Fibroblast of lung (primary cell): ENCODE measurements around the gene USP31. TPM values are rescaled to one million over a fixed set of nuclear protein-coding genes. Genes with fewer than 3 reads are reported as not detected.

ENCODE experiments used
- DNase-seq, 2 donors: peaks; one replicate each; pipeline versions ENCODE4 v3.0.0 to v3.0.0-alpha.2; 2010; ENCODE audit warnings: low read depth in 2 of 2
- H2AFZ ChIP-seq: 2 replicates; pipeline ENCODE4 v1.5.1; 2012; ENCODE audit warnings: low read length, control low read depth, inconsistent platforms
- H3K27ac ChIP-seq: 2 replicates; pipeline ENCODE4 v1.5.1; 2011; ENCODE audit warnings: low read length, control low read depth; ENCODE audit not compliant: insufficient read depth
- H3K27me3 ChIP-seq: 2 replicates; pipeline ENCODE4 v1.5.1; 2011; ENCODE audit warnings: mild to moderate bottlenecking, low read length; ENCODE audit not compliant: control insufficient read depth, insufficient read depth
- H3K36me3 ChIP-seq: 2 replicates; pipeline ENCODE4 v1.5.1; 2011; ENCODE audit warnings: low read length; ENCODE audit not compliant: control insufficient read depth, insufficient read depth
- H3K4me1 ChIP-seq: 2 replicates; pipeline ENCODE4 v1.5.1; 2011; ENCODE audit warnings: low read length; ENCODE audit not compliant: control insufficient read depth, insufficient read depth; ENCODE audit errors: extremely low read depth
- H3K4me2 ChIP-seq: 2 replicates; pipeline ENCODE4 v1.5.1; 2011; ENCODE audit warnings: low read length, control low read depth; ENCODE audit not compliant: insufficient read depth; ENCODE audit errors: extremely low read depth
- H3K4me3 ChIP-seq, 4 experiments: fragments of 200-600 bp in 1 of 4; sonication (generic) in 1 of 4; replicated peaks in 1 of 4; 2 replicates each; pipeline ENCODE4 v1.5.1; 2011 to 2016; ENCODE audit warnings: low read length in 4 of 4, low read depth in 3 of 4, mild to moderate bottlenecking in 3 of 4, control low read depth in 2 of 4, inconsistent platforms in 1 of 4, mixed read lengths in 1 of 4; ENCODE audit not compliant: insufficient read depth in 1 of 4; ENCODE audit errors: control extremely low read depth in 1 of 4
- H3K79me2 ChIP-seq: 2 replicates; pipeline ENCODE4 v1.5.1; 2012; ENCODE audit warnings: mild to moderate bottlenecking, low read length, inconsistent platforms; ENCODE audit not compliant: control insufficient read depth, insufficient read depth
- H3K9ac ChIP-seq: 2 replicates; pipeline ENCODE4 v1.5.1; 2011; ENCODE audit warnings: mild to moderate bottlenecking, low read length, control low read depth; ENCODE audit not compliant: insufficient read depth
- H3K9me3 ChIP-seq: 2 replicates; pipeline ENCODE4 v1.5.1; 2012; ENCODE audit warnings: low read depth, low read length; ENCODE audit not compliant: control insufficient read depth, insufficient read depth
- H4K20me1 ChIP-seq: 2 replicates; pipeline ENCODE4 v1.5.1; 2011; ENCODE audit warnings: low read length; ENCODE audit not compliant: control insufficient read depth, insufficient read depth; ENCODE audit errors: extremely low read depth
- EZH2 ChIP-seq: IDR thresholded peaks from 2 replicates; pipeline ENCODE4 v1.5.1; 2012; ENCODE audit warnings: low read length, control low read depth, mild to moderate bottlenecking; ENCODE audit errors: missing control alignments
- polyA plus RNA-seq, 2 donors: library from polyadenylated mRNA; depleted of rRNA in 1 of 2; stranded (reverse) in 1 of 2; unstranded in 1 of 2; fragments of >200 nt; gene quantifications; 2 replicates each; pipeline ENCODE4 v1.2.1, GENCODE V29; 2011 to 2012; ENCODE audit warnings: missing spikeins in 1 of 2
- total RNA-seq: library from RNA; depleted of rRNA; stranded (reverse); fragments of >200 nt; gene quantifications from 2 replicates; pipeline ENCODE4 v1.2.1, GENCODE V29; 2014
- TF ChIP-seq, protein P1 (sequence below), 2 donors: IDR thresholded peaks in 1 of 2; conservative IDR thresholded peaks in 1 of 2; 1 replicate in 1 of 2; 2 replicates in 1 of 2; pipeline ENCODE4 v1.5.1; 2011 to 2012; ENCODE audit warnings: low read length in 2 of 2, control low read depth in 1 of 2, inconsistent platforms in 1 of 2, low read depth in 1 of 2, mild to moderate bottlenecking in 1 of 2

USP31 gene
- total and polyA plus RNA-seq, 2 donors (not counting 1 experiment from before 2014, with no cell fraction given), result 4.8 to 5.8 TPM

DNA sequence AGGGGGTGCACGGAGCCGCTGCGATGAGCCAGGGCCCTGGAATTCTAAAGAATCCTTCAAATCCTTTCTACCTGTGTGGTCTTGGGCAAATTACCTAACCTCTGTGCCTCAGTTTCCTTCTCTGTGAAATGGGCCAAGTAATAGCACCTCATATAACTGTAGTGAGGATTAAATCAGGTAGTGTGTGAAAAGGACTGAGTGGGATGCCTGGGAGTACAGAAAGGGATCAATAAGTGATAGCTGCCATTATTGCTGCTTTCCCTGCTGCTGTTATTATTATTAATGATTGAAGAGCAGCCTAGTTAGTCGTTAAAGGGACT, 34.3 kb upstream of the USP31 start:
- Histone ChIP-seq H3K4me1 (no peaks in the 10 kb centered on the region), H3K79me2 (no peaks in the 10 kb centered on the region), H3K27me3 (peaks cover 29% of the 10 kb centered on the region), H3K9ac (no peak overlapping the region), H2AFZ (no peak overlapping the region), H3K36me3 (no peaks in the 10 kb centered on the region), H3K27ac (no peak overlapping the region), H3K4me2 (no peak overlapping the region), H3K9me3 (no peaks in the 10 kb centered on the region), H4K20me1 (no peaks in the 10 kb centered on the region), H3K4me3 (no peak overlapping the region)
- DNase-seq, result no peak
- TF ChIP-seq EZH2, result no peak
- TF ChIP-seq, protein P1, sequence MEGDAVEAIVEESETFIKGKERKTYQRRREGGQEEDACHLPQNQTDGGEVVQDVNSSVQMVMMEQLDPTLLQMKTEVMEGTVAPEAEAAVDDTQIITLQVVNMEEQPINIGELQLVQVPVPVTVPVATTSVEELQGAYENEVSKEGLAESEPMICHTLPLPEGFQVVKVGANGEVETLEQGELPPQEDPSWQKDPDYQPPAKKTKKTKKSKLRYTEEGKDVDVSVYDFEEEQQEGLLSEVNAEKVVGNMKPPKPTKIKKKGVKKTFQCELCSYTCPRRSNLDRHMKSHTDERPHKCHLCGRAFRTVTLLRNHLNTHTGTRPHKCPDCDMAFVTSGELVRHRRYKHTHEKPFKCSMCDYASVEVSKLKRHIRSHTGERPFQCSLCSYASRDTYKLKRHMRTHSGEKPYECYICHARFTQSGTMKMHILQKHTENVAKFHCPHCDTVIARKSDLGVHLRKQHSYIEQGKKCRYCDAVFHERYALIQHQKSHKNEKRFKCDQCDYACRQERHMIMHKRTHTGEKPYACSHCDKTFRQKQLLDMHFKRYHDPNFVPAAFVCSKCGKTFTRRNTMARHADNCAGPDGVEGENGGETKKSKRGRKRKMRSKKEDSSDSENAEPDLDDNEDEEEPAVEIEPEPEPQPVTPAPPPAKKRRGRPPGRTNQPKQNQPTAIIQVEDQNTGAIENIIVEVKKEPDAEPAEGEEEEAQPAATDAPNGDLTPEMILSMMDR (conservative IDR thresholded peaks at IDR 0.05 in 1 of 2, IDR thresholded peaks at IDR 0.05 in 1 of 2; ENCODE audit: low read depth in 1 of 2, low read length in 2 of 2), result no peak

DNA sequence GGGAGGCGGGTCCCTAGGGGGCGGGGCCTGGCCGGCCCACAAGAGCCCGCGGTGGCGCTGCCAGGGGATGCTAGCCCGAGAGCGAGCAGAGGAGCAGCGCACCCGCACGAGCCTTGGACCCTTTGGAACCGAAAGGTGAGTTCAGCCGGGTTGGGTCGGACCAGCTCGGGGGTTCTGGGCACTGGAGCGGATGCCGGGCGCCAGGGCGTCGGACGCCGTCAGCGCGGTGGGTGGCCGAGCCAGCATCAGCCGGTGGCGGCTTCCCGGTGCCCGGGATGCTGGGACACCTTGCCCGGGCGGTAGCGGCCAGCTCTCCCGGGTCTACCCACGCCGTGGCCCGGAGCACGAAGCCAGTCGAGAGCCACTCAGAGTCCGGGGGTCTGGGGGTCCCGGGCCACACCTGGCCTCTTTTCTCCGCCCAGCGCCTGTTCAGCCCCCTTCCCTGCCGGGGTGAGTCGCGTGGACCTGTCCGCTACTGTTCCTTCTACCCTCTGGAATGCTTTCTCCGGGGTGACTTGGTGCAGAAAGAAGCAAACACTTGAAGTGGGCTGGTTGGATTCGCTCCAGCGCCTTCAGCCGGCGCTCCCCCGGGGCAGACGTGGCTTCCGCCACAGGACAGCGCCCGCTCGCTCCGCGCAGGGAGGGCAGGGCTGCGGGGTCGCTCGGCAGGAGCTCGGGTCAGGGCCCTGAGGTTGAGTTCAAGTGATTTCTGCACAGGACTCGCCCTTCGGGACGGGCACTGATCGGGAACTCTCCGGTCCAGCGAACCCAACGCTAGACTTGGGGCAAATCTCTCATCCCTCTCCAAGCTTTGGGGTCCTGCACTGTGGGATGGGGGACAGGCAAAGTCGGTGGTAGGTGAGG, 33.7 kb upstream of the USP31 start, which contains the start of gene SCNN1G:
Gene SCNN1G, plus strand, starts transcription at position 67 of the 864 bp plus-strand sequence. CDS start 3,527 bp downstream, outside the sequence.
- Histone ChIP-seq H3K4me3 (peak within 1 kb of the TSS in 2 of 4 experiments; percentile 20 to 21), H3K36me3 (no peaks in the 10 kb centered on the region), H3K4me1 (no peaks in the 10 kb centered on the region), H3K4me2 (peak within 1 kb of the TSS; percentile 59), H3K27me3 (peaks cover 29% of the 10 kb centered on the region), H3K79me2 (no peaks in the 10 kb centered on the region), H3K9me3 (no peaks in the 10 kb centered on the region), H4K20me1 (no peaks in the 10 kb centered on the region), H3K27ac (no peak within 1 kb of the TSS), H3K9ac (no peak within 1 kb of the TSS), H2AFZ (no peak within 1 kb of the TSS)
- TF ChIP-seq, protein P1 (conservative IDR thresholded peaks at IDR 0.05 in 1 of 2, IDR thresholded peaks at IDR 0.05 in 1 of 2; ENCODE audit: low read depth in 1 of 2, low read length in 2 of 2), result no peak
- peak; percentile 75 for TF ChIP-seq EZH2
- DNase-seq, result peak in 1 of 2 donors; percentile 5

DNA sequence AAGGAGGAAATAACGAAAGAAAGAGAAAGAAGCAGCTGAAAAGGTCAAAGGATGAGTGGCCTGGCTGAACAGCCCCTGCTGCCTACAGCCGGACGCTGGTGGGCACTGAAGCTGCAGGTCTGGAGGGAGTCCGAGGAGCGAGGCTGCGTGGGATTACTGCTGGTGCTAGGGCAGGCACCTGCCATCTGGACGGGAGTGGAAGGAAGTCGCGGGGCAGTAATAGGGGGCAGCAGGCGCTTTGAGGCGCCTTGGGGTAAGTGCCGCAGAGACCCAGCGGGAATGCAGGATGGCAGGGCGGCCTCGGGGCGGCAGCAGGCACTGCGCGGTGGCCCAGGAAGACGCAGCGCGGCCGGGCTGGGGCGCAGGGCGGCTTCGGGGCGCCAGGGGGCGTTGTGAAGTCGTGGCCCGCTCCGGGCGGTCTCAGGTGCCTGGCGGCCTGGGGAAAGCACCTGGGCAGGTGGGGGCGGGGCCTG, 33.0 kb upstream of the USP31 start:
- no peak overlapping the region for H3K27ac ChIP-seq
- no peaks in the 10 kb centered on the region for H3K9me3 ChIP-seq
- peak; percentile 35 to 56 for DNase-seq
- H4K20me1 ChIP-seq, result no peaks in the 10 kb centered on the region
- TF ChIP-seq, protein P1 (conservative IDR thresholded peaks at IDR 0.05 in 1 of 2, IDR thresholded peaks at IDR 0.05 in 1 of 2; ENCODE audit: low read depth in 1 of 2, low read length in 2 of 2), result peak; percentile 61 to 62
- TF ChIP-seq EZH2, result no peak
- no peak overlapping the region for H3K4me3 ChIP-seq
- no peak overlapping the region for H3K4me2 ChIP-seq
- no peak overlapping the region for H2AFZ ChIP-seq
- peaks cover 29% of the 10 kb centered on the region for H3K27me3 ChIP-seq
- no peak overlapping the region for H3K9ac ChIP-seq
- H3K4me1 ChIP-seq, result no peaks in the 10 kb centered on the region
- no peaks in the 10 kb centered on the region for H3K79me2 ChIP-seq
- H3K36me3 ChIP-seq, result no peaks in the 10 kb centered on the region
